ENCODE results near the gene DOCK8. TPM values are rescaled to one million over a fixed set of nuclear protein-coding genes. Genes with fewer than 3 reads are reported as not detected.

DOCK8 gene
- total and polyA plus RNA-seq, 2 of the 13 experiments (the other 11 are each of a cell fraction or from before 2014, with no cell fraction given), result 0.28 to 0.38 TPM

DNA sequence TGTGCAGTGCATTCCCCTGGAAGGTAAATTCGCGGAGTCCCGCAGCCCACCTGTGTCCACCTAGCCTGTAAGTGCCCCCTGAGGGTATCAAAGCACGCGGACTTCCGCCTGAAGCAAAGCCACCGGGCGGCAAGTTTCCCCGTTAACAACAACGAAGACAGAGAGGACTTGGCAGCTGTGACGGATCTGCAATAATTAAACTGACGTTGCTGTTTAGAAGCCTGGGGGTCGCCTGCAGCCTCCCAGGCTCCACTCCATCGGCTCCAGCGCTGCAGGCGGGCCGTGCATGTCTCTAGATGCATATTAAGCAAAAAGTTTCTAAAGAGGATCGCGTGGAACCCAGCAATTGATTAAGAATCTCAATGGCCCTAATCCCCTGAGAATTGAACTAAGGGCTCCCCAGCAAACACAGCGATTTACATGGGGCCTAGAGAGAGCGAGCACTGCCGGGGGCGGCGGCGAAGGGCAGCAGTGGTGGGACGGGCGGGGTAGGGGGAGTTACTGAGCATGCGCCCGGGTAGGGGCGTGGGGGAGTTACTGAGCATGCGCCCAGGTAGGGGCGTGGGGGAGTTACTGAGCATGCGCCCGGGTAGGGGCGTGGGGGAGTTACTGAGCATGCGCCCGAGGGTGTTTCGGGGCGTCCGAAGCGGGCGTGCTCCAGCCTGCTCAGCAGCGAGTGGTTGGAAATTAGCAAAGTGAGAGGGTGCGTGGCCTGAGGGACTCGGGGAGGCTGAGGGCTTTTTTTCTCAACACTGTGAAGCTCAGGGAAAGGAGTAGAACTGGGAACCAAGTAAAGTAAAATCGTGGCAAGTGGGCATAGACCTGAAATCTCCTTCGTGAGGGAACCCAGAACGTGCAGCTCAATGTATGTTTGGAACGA, 255.2 kb downstream of the DOCK8 start (continued):
- TF ChIP-seq, protein P1, sequence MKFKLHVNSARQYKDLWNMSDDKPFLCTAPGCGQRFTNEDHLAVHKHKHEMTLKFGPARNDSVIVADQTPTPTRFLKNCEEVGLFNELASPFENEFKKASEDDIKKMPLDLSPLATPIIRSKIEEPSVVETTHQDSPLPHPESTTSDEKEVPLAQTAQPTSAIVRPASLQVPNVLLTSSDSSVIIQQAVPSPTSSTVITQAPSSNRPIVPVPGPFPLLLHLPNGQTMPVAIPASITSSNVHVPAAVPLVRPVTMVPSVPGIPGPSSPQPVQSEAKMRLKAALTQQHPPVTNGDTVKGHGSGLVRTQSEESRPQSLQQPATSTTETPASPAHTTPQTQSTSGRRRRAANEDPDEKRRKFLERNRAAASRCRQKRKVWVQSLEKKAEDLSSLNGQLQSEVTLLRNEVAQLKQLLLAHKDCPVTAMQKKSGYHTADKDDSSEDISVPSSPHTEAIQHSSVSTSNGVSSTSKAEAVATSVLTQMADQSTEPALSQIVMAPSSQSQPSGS (CRISPR knock-in tag; IDR thresholded peaks at IDR 0.05), result peak; percentile 46; the same call in 1 of the 2 replicates
- TF ChIP-seq PHB2 (IDR thresholded peaks at IDR 0.05; ENCODE audit: partially characterized antibody) (no peak), ZFYVE20 (CRISPR knock-in tag; IDR thresholded peaks at IDR 0.05; ENCODE audit: borderline replicate concordance, low read depth) (no peak), BORCS8-MEF2B (CRISPR knock-in tag; IDR thresholded peaks at IDR 0.05) (peak; percentile 91), SKI (IDR thresholded peaks at IDR 0.05; ENCODE audit: partially characterized antibody) (no peak), ZNF441 (CRISPR knock-in tag; IDR thresholded peaks at IDR 0.05; ENCODE audit: borderline replicate concordance) (peak; percentile 62; the same call in 1 of the 2 replicates), PCBP2 (optimal IDR thresholded peaks at IDR 0.05; ENCODE audit: low read depth, low read length, poor library complexity, severe bottlenecking) (no peak), FOXJ3 (CRISPR knock-in tag; IDR thresholded peaks at IDR 0.05; ENCODE audit: borderline replicate concordance) (no peak), ZNF329 (CRISPR knock-in tag; IDR thresholded peaks at IDR 0.05; ENCODE audit: low read depth) (0 out of 2 replicates have a peak, but pooled peaks have one; percentile 42)
- TF ChIP-seq, protein P2, sequence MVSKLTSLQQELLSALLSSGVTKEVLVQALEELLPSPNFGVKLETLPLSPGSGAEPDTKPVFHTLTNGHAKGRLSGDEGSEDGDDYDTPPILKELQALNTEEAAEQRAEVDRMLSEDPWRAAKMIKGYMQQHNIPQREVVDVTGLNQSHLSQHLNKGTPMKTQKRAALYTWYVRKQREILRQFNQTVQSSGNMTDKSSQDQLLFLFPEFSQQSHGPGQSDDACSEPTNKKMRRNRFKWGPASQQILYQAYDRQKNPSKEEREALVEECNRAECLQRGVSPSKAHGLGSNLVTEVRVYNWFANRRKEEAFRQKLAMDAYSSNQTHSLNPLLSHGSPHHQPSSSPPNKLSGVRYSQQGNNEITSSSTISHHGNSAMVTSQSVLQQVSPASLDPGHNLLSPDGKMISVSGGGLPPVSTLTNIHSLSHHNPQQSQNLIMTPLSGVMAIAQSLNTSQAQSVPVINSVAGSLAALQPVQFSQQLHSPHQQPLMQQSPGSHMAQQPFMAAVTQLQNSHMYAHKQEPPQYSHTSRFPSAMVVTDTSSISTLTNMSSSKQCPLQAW (CRISPR knock-in tag; IDR thresholded peaks at IDR 0.05), result 0 out of 2 replicates have a peak, but pooled peaks have one; percentile 34
- TF ChIP-seq, protein P3, sequence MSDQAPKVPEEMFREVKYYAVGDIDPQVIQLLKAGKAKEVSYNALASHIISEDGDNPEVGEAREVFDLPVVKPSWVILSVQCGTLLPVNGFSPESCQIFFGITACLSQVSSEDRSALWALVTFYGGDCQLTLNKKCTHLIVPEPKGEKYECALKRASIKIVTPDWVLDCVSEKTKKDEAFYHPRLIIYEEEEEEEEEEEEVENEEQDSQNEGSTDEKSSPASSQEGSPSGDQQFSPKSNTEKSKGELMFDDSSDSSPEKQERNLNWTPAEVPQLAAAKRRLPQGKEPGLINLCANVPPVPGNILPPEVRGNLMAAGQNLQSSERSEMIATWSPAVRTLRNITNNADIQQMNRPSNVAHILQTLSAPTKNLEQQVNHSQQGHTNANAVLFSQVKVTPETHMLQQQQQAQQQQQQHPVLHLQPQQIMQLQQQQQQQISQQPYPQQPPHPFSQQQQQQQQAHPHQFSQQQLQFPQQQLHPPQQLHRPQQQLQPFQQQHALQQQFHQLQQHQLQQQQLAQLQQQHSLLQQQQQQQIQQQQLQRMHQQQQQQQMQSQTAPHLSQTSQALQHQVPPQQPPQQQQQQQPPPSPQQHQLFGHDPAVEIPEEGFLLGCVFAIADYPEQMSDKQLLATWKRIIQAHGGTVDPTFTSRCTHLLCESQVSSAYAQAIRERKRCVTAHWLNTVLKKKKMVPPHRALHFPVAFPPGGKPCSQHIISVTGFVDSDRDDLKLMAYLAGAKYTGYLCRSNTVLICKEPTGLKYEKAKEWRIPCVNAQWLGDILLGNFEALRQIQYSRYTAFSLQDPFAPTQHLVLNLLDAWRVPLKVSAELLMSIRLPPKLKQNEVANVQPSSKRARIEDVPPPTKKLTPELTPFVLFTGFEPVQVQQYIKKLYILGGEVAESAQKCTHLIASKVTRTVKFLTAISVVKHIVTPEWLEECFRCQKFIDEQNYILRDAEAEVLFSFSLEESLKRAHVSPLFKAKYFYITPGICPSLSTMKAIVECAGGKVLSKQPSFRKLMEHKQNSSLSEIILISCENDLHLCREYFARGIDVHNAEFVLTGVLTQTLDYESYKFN (CRISPR knock-in tag; conservative IDR thresholded peaks at IDR 0.05), result no peak
- TF ChIP-seq, protein P4, sequence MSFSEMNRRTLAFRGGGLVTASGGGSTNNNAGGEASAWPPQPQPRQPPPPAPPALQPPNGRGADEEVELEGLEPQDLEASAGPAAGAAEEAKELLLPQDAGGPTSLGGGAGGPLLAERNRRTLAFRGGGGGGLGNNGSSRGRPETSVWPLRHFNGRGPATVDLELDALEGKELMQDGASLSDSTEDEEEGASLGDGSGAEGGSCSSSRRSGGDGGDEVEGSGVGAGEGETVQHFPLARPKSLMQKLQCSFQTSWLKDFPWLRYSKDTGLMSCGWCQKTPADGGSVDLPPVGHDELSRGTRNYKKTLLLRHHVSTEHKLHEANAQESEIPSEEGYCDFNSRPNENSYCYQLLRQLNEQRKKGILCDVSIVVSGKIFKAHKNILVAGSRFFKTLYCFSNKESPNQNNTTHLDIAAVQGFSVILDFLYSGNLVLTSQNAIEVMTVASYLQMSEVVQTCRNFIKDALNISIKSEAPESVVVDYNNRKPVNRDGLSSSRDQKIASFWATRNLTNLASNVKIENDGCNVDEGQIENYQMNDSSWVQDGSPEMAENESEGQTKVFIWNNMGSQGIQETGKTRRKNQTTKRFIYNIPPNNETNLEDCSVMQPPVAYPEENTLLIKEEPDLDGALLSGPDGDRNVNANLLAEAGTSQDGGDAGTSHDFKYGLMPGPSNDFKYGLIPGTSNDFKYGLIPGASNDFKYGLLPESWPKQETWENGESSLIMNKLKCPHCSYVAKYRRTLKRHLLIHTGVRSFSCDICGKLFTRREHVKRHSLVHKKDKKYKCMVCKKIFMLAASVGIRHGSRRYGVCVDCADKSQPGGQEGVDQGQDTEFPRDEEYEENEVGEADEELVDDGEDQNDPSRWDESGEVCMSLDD (CRISPR knock-in tag; IDR thresholded peaks at IDR 0.05; ENCODE audit: borderline replicate concordance), result peak; percentile 60; the same call in 1 of the 2 replicates
- TF ChIP-seq, protein P5, sequence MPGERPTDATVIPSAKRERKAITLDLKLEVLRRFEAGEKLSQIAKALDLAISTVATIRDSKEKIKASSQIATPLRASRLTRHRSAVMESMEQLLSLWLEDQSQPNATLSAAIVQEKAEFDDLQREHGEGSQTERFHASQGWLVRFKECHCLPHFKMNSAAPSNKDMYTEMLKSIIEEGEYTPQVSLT (CRISPR knock-in tag; IDR thresholded peaks at IDR 0.05; ENCODE audit: borderline replicate concordance, low read depth), result no peak; the same call in 1 of the 2 replicates
- TF ChIP-seq, protein P6, sequence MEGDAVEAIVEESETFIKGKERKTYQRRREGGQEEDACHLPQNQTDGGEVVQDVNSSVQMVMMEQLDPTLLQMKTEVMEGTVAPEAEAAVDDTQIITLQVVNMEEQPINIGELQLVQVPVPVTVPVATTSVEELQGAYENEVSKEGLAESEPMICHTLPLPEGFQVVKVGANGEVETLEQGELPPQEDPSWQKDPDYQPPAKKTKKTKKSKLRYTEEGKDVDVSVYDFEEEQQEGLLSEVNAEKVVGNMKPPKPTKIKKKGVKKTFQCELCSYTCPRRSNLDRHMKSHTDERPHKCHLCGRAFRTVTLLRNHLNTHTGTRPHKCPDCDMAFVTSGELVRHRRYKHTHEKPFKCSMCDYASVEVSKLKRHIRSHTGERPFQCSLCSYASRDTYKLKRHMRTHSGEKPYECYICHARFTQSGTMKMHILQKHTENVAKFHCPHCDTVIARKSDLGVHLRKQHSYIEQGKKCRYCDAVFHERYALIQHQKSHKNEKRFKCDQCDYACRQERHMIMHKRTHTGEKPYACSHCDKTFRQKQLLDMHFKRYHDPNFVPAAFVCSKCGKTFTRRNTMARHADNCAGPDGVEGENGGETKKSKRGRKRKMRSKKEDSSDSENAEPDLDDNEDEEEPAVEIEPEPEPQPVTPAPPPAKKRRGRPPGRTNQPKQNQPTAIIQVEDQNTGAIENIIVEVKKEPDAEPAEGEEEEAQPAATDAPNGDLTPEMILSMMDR (CRISPR knock-in tag; IDR thresholded peaks at IDR 0.05), result no peak
